Activated CD4-positive, CD25-positive, alpha-beta regulatory T cell treated with anti-CD3 and anti-CD28 coated beads, Interleukin-2, amount 50 U/mL, for 72 hours (primary cell): Measurements from ENCODE around the gene GK2.

Experiments used
- DNase-seq: peaks from one replicate; pipeline ENCODE4 v3.0.0; 2021

Gene GK2

GRCh38 chr4:79408063-79408462 lies at the start of gene GK2:
GK2 (minus strand) TSS chr4:79408228; CDS start chr4:79408200, 28 bp downstream.
- no peak for DNase-seq

- DNase-seq, result no peak
Observed at GRCh38 chr4:79455216-79455615, 47.2 kb upstream of the GK2 start.

- DNase-seq, result no peak
Observed at GRCh38 chr4:79454656-79455055, 46.6 kb upstream of the GK2 start.

GRCh38 chr4:79450053-79450452 lies 42.0 kb upstream of the GK2 start:
- DNase-seq, result no peak

- DNase-seq, result no peak
Observed at GRCh38 chr4:79446145-79446544, 38.1 kb upstream of the GK2 start.

GRCh38 chr4:79445371-79445781 lies 37.3 kb upstream of the GK2 start:
- no peak for DNase-seq

- no peak for DNase-seq
Observed at GRCh38 chr4:79442422-79442821, 34.4 kb upstream of the GK2 start.

- no peak for DNase-seq
Observed at GRCh38 chr4:79439489-79439888, 31.5 kb upstream of the GK2 start.

- no peak for DNase-seq
Observed at GRCh38 chr4:79431839-79432238, 23.8 kb upstream of the GK2 start.

GRCh38 chr4:79429113-79429903 lies 21.3 kb upstream of the GK2 start:
- DNase-seq, result no peak

- no peak for DNase-seq
Observed at GRCh38 chr4:79426989-79427388, 19.0 kb upstream of the GK2 start.

GRCh38 chr4:79425586-79425985 lies 17.6 kb upstream of the GK2 start:
- DNase-seq, result no peak

GRCh38 chr4:79421483-79421882 lies 13.5 kb upstream of the GK2 start:
- DNase-seq, result no peak

- DNase-seq, result no peak
Observed at GRCh38 chr4:79413886-79414285, 5.9 kb upstream of the GK2 start.

- DNase-seq, result no peak
Observed at GRCh38 chr4:79413032-79413885, 5.2 kb upstream of the GK2 start.

- DNase-seq, result no peak
Observed at GRCh38 chr4:79404666-79405065, 3.4 kb downstream of the GK2 start.

GRCh38 chr4:79403356-79403755 lies 4.7 kb downstream of the GK2 start:
- DNase-seq, result no peak

GRCh38 chr4:79402332-79402851 lies 5.6 kb downstream of the GK2 start:
- no peak for DNase-seq

- no peak for DNase-seq
Observed at GRCh38 chr4:79399076-79399475, 9.0 kb downstream of the GK2 start.

- DNase-seq, result no peak
Observed at GRCh38 chr4:79397951-79398350, 10.1 kb downstream of the GK2 start.

- no peak for DNase-seq
Observed at GRCh38 chr4:79396794-79397193, 11.2 kb downstream of the GK2 start.

GRCh38 chr4:79395841-79396240 lies 12.2 kb downstream of the GK2 start:
- DNase-seq, result no peak

- no peak for DNase-seq
Observed at GRCh38 chr4:79390890-79391289, 17.1 kb downstream of the GK2 start.

- DNase-seq, result no peak
Observed at GRCh38 chr4:79385641-79386040, 22.4 kb downstream of the GK2 start.
